GM12891 (cell line): ENCODE data around the gene GPR18.

Experiments used
- PAX5 ChIP-seq: IDR thresholded peaks from 2 replicates; pipeline ENCODE4 v1.6.1; 2011; ENCODE audit warnings: low read length, moderate library complexity, mild to moderate bottlenecking; ENCODE audit not compliant: insufficient read depth, severe bottlenecking
- POLR2A ChIP-seq: IDR thresholded peaks from 2 replicates; pipeline ENCODE4 v1.6.1; 2011; ENCODE audit warnings: low read depth, low read length, control low read depth
- POLR2AphosphoS5 ChIP-seq: IDR thresholded peaks from 2 replicates; pipeline ENCODE4 v1.6.1; 2011; ENCODE audit warnings: low read depth, low read length, control low read depth
- SPI1 ChIP-seq: IDR thresholded peaks from 2 replicates; pipeline ENCODE4 v1.6.1; 2011; ENCODE audit warnings: low read depth, low read length, control low read depth
- TAF1 ChIP-seq: IDR thresholded peaks from 2 replicates; pipeline ENCODE4 v1.6.1; 2011; ENCODE audit warnings: low read depth, low read length, control low read depth

- TF ChIP-seq POLR2AphosphoS5 (no peak), SPI1 (no peak), POLR2A (no peak), TAF1 (no peak), PAX5 (no peak)
These were observed 36.5 kb downstream of the GPR18 start for GRCh38 chr13:99221567-99222239.
